ENCODE data around the gene OMG. TPM values are rescaled to one million over a fixed set of nuclear protein-coding genes. Genes with fewer than 3 reads are reported as not detected.
A peak's percentile ranks its signal among the peaks of the same experiment; 100 is the strongest.
"Not testable (repeated sequence)": the region's sequence is repeated elsewhere in the genome, so short reads cannot be mapped to it uniquely, and the experiment has no call there.

Gene OMG
- total RNA-seq, 1 experiment from 2014 or later: 0.03 TPM

DNA sequence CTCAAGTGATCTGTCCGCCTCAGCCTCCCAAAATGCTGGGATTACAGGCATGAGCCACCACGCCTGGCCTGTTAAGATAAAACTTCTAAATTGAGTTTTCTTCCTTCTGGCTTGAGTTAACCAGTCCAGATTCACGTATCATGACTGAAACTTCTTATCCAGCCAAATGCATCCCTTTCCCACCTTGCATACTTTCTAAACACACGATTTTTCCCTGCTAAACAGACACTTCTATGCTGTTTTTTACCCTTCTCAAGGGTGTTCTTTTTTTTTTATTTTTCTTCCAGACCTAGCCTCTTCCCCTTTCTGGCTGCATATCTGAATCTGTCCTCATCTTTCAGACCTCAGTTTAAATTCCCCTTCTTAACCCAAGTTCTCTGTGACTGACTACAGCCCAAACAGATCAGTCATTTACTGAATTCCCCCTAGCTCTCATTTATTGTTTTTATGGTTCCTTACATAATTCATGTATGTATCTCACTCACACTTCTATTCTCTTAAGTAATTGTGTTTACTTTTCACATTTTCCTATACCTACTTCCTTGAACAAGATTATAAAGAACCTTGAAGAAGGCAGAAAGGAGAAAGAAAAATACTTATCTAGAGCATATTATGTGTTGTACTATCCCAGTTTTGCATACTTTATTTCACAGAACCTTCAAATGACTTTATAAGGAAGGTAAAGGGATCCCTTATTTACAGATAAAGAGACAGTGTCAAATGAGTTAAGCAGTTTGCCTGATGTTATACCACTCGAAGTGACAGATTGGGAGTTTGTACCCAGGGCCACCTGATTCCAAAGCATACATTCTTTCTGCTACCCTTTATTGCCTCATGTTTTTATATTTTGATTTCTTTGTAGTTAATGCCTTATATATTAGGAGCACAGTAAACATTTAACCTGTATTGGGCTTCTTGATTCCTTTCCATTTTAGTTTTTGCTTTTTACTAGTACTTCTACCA is 11.6 kb upstream of the OMG start:
- DNase-seq (ENCODE audit: low read depth): no peak

DNA sequence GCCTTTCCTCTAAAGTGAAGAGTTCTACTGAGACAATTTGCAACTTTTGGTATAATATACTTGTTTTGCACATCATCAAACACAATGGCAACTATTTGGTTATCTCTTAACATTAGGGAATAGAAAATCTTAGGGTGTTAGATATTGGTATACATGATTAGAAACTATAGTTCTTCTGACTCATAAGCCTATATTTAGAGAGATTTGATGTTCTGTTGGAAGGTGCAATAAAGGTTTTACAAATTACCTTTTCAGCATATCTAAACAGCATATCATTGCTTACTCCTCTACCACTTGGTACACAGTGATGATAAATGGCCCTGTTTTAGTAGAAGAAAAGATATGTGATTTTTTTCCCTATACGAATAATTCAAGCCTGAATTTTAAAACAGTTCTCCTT is 10.6 kb upstream of the OMG start:
- DNase-seq (ENCODE audit: low read depth): no peak

DNA sequence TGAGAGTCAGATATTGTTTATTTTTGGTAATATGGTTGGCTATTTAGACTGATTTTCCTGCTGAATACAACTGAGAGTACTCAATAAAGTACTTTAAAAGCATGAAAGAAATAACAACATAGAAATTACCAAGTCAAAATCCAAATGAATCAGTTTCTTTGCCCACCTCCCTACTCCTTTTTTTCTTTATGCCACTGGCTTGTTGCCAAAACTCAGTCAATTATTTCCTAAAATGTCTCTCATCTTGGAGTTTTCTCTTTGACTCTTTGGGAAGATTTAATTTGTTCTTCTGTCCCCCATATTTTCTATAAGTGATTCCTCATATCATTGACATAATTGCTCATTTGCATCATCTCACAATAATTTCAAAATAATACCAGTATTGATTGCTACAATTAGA is 2.6 kb upstream of the OMG start:
- no peak for DNase-seq (ENCODE audit: low read depth)

- DNase-seq (ENCODE audit: low read depth): no peak
Observed at GRCh38 chr17:31296142-31296541, 897 bp downstream of the OMG start.

- DNase-seq (ENCODE audit: low read depth): no peak
Observed at GRCh38 chr17:31295489-31295871, 1.6 kb downstream of the OMG start.

- DNase-seq (ENCODE audit: low read depth): no peak
Observed at GRCh38 chr17:31294820-31295488, 2.1 kb downstream of the OMG start.

- DNase-seq (ENCODE audit: low read depth): no peak
Observed at GRCh38 chr17:31294231-31294630, 2.8 kb downstream of the OMG start.

GRCh38 chr17:31293581-31293980 is 3.5 kb downstream of the OMG start:
- DNase-seq (ENCODE audit: low read depth): no peak

DNA sequence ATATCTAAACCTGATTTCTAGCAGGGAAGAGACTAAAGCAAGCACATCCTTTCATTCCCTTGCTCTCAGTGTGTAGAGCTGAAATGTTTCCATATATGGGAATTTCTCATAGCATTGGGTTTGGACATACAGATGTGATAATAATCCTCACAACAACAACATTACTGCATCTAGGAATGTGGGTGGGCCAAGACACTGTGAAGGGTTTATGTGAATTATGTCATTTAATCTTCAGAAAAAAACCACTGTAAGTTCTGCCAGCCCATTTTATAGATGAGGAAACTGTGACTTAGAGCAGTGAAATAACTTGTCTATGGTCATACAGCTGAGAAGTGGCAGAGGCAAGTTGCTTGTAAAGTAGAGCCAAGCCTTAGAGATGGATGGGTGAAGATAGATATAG is 5.2 kb downstream of the OMG start:
- DNase-seq (ENCODE audit: low read depth): no peak

DNA sequence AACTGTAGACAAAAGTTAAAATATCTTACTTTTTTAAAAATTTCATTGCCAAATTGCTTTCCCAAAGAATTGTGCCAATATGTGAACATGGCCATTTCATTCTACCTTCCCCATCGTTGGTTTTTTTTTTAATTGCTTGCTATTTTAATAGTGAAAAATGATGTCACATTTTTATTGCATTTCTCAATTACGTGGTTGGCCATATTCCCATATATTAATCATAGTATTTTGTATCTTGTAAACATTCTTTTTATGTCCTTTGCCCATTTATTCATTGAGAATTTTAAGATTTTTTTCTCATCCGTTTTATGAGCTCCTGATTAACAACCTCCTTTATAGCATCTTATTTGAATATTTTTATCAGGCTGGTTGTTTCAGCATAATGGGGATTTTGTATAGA is 7.2 kb downstream of the OMG start:
- no peak for DNase-seq (ENCODE audit: low read depth)

- DNase-seq (ENCODE audit: low read depth): not testable (repeated sequence)
Observed at GRCh38 chr17:31287932-31288331, 9.1 kb downstream of the OMG start.

DNA sequence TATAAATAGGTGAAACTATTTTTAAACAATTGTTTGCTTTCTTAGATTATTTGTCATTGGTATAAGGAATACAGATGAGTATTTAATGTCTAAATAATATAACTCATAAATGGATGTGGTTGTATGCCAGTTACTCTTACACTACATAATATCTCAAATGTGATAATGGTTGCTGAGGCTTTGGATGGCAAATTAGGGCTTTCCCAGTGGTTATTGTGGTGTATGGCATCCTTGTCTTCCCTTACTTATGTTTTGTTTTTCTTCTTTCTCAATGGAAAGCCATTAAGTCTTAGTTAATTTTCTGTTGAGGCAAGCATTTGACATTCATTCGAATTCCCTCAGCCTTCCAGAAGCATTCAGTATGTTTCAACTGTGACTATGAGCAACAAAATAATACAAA is 10.5 kb downstream of the OMG start:
- DNase-seq (ENCODE audit: low read depth): no peak

- DNase-seq (ENCODE audit: low read depth): no peak
Observed at GRCh38 chr17:31283841-31284240, 13.2 kb downstream of the OMG start.

DNA sequence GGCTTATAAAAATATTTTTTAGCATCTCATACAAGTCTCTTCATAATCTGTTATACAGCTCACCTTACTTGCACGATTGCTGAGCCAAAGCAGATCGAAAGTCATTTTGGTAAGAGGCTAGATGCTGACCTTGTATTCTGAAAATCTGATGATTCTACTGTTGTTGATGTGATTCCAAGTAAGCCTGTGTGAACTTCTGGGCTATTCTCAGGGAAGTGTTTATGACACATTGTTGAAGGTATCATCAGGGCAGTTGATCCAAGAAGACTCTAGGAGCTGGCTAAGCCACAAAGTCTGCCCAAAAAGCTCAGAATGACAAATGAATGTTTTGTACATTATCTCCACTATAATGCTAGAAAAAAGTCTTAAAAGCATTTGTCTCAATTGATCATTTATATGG is 16.0 kb downstream of the OMG start:
- no peak for DNase-seq (ENCODE audit: low read depth)

- DNase-seq (ENCODE audit: low read depth): no peak
Observed at GRCh38 chr17:31279401-31279800, 17.6 kb downstream of the OMG start.

- DNase-seq (ENCODE audit: low read depth): no peak
Observed at GRCh38 chr17:31275116-31275515, 21.9 kb downstream of the OMG start.

DNA sequence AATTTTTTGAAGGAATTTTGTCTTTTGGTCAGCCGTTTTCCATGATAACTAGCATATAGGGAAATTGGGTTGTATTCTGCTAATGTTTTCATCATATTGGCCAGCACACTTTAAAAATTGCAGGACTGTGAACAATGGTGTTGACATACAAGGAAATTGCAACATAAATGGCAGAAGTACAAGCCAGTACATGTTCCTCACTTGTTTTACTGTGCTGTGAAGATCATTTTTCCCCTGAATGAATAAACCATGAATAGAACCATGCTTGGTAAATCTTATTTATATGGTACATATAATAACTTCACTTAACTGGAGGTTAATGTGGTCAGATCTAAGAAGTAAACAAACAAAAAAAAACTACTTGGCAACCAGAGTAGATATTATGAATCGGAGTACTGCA is 22.8 kb downstream of the OMG start:
- DNase-seq (ENCODE audit: low read depth): no peak

DNA sequence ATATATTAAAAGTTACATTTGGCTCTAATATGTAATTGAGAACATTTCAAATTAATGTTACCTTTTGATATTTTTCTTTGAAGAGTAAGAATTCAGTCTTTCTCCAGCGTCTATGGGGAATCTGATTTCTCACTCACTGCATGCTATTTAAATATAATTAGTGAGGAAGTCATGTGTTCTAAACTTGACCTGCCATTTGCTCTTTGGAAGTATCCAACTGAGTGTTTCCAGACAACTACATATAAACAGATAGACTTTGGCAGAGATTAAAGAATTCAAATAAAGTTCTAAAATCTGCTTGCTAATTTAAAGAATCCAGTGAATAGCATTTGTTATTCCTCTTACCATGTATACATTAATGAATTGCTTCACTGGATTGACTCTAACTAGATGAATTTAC is 23.5 kb downstream of the OMG start:
- no peak for DNase-seq (ENCODE audit: low read depth)

DNA sequence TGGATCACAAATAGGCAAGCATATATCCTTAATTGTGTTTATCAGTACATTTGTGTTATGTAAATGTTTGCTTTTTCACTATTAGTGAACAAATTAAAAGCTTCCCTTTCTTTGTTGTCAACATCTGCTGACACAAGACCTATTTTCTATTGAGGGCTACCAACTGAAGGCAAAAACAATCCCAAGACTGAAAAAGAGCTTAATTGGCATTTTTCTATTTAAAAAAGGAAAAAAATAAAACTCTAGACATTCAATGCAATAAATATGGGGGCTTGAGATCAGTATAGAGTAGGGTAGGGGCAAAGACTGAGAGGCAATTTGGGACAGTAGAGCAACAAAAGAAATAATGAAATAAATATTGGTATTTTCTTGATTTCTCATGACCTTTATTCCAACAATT is 24.2 kb downstream of the OMG start:
- DNase-seq (ENCODE audit: low read depth): no peak

DNA sequence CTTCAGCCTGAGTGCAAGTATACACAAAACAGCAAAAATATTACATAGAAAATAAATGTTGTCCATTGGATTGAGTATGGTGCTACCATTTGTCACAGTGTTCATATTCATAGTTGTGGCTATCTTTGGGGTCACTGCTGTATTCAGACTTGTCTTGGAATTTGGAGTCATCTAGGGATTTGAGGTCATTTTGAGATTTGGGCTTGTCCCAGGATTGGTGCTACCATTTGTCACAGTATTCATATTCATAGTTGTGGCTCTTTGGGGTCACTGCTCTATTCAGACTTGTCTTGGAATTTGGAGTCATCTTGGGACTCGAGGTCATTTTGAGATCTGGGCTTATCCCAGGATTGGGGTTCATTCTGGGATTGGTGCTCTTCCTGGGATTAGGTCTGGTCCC is 24.8 kb downstream of the OMG start:
- no peak for DNase-seq (ENCODE audit: low read depth)

DNA sequence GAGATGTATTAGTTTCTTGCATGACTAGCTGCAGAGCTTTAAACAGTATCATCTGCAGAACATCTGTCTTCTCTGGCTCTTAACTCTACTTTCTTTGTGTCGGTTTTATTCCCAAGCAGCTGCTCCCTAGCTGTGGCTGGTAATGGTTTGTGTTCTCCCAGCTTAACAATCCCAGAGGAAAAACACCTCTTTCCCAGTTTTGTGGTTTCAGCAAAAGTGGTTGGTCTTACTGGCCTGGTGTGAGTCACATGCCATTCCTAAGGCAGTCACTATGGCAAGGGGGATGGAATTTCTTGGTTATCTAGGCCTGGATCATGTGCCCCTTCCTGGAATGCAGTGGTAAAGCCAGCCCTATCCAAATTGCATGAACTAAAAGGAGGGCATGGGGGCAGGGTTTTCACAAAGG is 27.5 kb downstream of the OMG start:
- DNase-seq (ENCODE audit: low read depth): peak; percentile 99

GRCh38 chr17:31269036-31269577 is 27.9 kb downstream of the OMG start:
- DNase-seq (ENCODE audit: low read depth): no peak

DNA sequence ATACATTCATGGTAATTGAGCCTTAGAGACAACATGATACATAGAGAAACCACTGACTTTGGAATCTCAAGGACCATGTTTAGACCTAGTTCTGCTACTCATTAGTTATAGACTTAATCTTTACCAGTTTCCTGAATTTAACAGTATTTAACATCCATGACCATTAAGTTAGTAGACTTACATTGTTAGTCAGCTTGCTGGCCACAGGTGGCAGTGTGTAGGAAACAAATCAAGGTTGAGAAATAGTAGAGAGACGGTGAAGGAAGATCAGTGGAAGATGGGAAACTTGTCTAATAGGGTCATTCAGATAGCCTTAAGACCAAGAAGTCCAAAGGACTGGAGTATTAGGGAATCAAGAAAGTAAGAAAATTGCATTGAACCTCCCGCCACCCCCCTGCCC is 31.0 kb downstream of the OMG start:
- no peak for DNase-seq (ENCODE audit: low read depth)

All from HT1080 (cell line).